ENCODE data around the gene GFER. TPM values are rescaled to one million over a fixed set of nuclear protein-coding genes. Genes with fewer than 3 reads are reported as not detected.
A peak's percentile ranks its signal among the peaks of the same experiment; 100 is the strongest.

The GFER gene
- total and polyA plus RNA-seq, 10 of the 15 experiments (the other 5 are each of a cell fraction or from before 2014, with no cell fraction given) = 2.4 to 57.7 (median 31.3) TPM

DNA sequence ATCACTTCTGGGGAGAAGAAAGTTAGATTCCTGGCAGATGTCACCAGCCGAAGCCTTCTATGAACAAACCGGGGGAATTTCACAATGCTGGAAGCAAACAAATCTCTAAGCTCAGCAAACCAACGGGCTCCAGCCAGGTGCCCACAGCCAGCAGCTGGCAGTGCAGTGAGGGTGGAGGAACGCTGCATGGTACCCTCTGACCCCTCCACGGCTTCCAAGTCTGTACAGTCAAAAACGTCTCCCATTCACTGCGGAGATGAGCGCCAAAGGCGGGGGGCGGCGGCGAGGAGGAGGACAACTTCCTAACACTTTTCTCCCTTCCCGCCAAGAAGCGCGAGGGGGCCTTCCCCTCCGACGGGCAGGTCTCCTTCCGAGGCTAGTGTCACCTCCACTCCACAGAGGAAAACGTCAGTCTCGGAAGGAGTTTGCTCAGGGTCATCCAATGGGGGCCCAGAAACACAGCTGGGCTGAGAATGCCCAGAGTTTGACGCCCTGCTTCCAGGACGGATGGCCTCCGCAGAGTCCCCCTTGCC, 24.7 kb downstream of the GFER start (continued):
- 0 out of 2 replicates have a peak, but pooled peaks have one; percentile 13 for TF ChIP-seq EED (IDR thresholded peaks at IDR 0.05; ENCODE audit: low read depth)
- TF ChIP-seq EP300 (IDR thresholded peaks at IDR 0.05; ENCODE audit: borderline replicate concordance in 1 of 2, control insufficient read depth in 1 of 2, low read depth in 2 of 2, low read length in 2 of 2) = no peak
- no peak for TF ChIP-seq JUND (IDR thresholded peaks at IDR 0.05; ENCODE audit: low read depth, low read length)
- no peak for TF ChIP-seq SRF (IDR thresholded peaks at IDR 0.05; ENCODE audit: low read depth in 2 of 2, low read length in 2 of 2)

GRCh38 chr16:2009164-2009711, 25.2 kb downstream of the GFER start:
- POLR2A ChIA-PET = interaction anchor here (0.6 to 2.2 kb wide), 4 partner anchors 13 to 526 kb away, joined by 3 to 14 read pairs (median 6); partner anchors contain the start of gene TRAF7
- ATAC-seq (peak; percentile 25), DNase-seq (ENCODE audit: low read depth, low spot score) (no peak), FAIRE-seq (no peak)
- Histone ChIP-seq H3K4me3 (peak overlapping the region; percentile 100), H3K4me1 (ENCODE audit: control insufficient read depth, insufficient read depth, low read length) (peaks cover 21% of the 10 kb centered on the region), H3K4me2 (ENCODE audit: control insufficient read depth, insufficient read depth) (peak overlapping the region; percentile 98), H3K79me2 (ENCODE audit: control insufficient read depth, insufficient read depth, low read length) (peaks cover 61% of the 10 kb centered on the region), H3K9ac (ENCODE audit: control insufficient read depth, insufficient read depth, low read length) (peak overlapping the region; percentile 92), H3K27me3 (replicated peaks in 1 of 2; ENCODE audit: control insufficient read depth in 2 of 2, insufficient read depth in 2 of 2, low read length in 1 of 2) (no peaks in the 10 kb centered on the region), H3K9me3 (replicated peaks; ENCODE audit: control insufficient read depth, insufficient read depth, low read length) (no peaks in the 10 kb centered on the region), H3K27ac (ENCODE audit: control insufficient read depth, insufficient read depth) (peak overlapping the region; percentile 89), H2AFZ (ENCODE audit: control insufficient read depth, low read depth, low read length) (no peak overlapping the region; the same call in 1 of the 2 replicates), H4K20me1 (ENCODE audit: control insufficient read depth, insufficient read depth) (no peaks in the 10 kb centered on the region), H3K36me3 (ENCODE audit: control insufficient read depth in 2 of 2, insufficient read depth in 2 of 2, low read length in 1 of 2) (peaks cover 0 to 3% of the 10 kb centered on the region in 2 experiments; a peak in 1 of 4 replicates)
- CTCF ChIA-PET = interaction anchor here (1.3 kb wide), 1 partner anchor 8 kb away, joined by 3 read pairs; no protein-coding TSS in a partner anchor
- 2% methylated on average over 44 of the region's 55 CpGs for WGBS (ENCODE audit: insufficient coverage, insufficient replicate concordance, low lambda C conversion rate, missing lambda C conversion rate)
- RAD21 ChIA-PET (ENCODE audit: unreplicated experiment) = no interaction called here
- BruUV-seq (replicated peaks) = no TSS peak
- SMC1A ChIA-PET (ENCODE audit: uncharacterized antibody, unreplicated experiment) = interaction anchor here (1.1 to 1.9 kb wide), 2 partner anchors 28 to 146 kb away, joined by 3 to 5 read pairs; partner anchors contain the start of genes NOXO1 and TRAF7
- in situ Hi-C loops (cut with MboI) = no loop called here
- intact Hi-C loops (cut with micrococcal nuclease; ENCODE audit: unreplicated experiment) = loop anchor here (5.0 kb wide), 1 partner anchor 143 kb away; no protein-coding TSS in a partner anchor
- no peak for TF ChIP-seq USF2 (IDR thresholded peaks at IDR 0.05; ENCODE audit: borderline replicate concordance, low read depth, low read length)
- no peak for TF ChIP-seq NR2C2 (IDR thresholded peaks at IDR 0.05; ENCODE audit: borderline replicate concordance, control insufficient read depth, insufficient read length, low read depth)
- 0 out of 2 replicates have a peak, but pooled peaks have one; percentile 12 for TF ChIP-seq TCF12 (IDR thresholded peaks at IDR 0.05; ENCODE audit: low read depth, low read length)
- TF ChIP-seq IRF4 (IDR thresholded peaks at IDR 0.05; ENCODE audit: low read depth, low read length) = no peak
- TF ChIP-seq NKRF (conservative IDR thresholded peaks at IDR 0.05) = peak; percentile 59
- TF ChIP-seq MAX (IDR thresholded peaks at IDR 0.05; ENCODE audit: low read depth, low read length) = no peak
- TF ChIP-seq SMARCA5 (IDR thresholded peaks at IDR 0.05) = peak; percentile 36; the same call in 1 of the 2 replicates
- no peak for TF ChIP-seq NFIC (IDR thresholded peaks at IDR 0.05; ENCODE audit: low read depth, low read length)
- no peak for TF ChIP-seq NFYB (IDR thresholded peaks at IDR 0.05; ENCODE audit: insufficient read depth, low read depth, low read length)
- TF ChIP-seq NFXL1 (IDR thresholded peaks at IDR 0.05; ENCODE audit: borderline replicate concordance) = no peak
- TF ChIP-seq, protein P1, sequence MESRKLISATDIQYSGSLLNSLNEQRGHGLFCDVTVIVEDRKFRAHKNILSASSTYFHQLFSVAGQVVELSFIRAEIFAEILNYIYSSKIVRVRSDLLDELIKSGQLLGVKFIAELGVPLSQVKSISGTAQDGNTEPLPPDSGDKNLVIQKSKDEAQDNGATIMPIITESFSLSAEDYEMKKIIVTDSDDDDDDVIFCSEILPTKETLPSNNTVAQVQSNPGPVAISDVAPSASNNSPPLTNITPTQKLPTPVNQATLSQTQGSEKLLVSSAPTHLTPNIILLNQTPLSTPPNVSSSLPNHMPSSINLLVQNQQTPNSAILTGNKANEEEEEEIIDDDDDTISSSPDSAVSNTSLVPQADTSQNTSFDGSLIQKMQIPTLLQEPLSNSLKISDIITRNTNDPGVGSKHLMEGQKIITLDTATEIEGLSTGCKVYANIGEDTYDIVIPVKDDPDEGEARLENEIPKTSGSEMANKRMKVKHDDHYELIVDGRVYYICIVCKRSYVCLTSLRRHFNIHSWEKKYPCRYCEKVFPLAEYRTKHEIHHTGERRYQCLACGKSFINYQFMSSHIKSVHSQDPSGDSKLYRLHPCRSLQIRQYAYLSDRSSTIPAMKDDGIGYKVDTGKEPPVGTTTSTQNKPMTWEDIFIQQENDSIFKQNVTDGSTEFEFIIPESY (IDR thresholded peaks at IDR 0.05) = no peak
- TF ChIP-seq CHD4 (IDR thresholded peaks at IDR 0.05) = no peak
